Osteoblast (primary cell): ENCODE results near the gene MRPS26. TPM values are rescaled to one million over a fixed set of nuclear protein-coding genes. Genes with fewer than 3 reads are reported as not detected.

Experiments used
- DNase-seq: peaks from one replicate; pipeline ENCODE4 v3.0.0; 2011; ENCODE audit warnings: low spot score, mixed read lengths; ENCODE audit not compliant: insufficient read length; ENCODE audit errors: missing footprints
- H2AFZ ChIP-seq: 2 replicates; pipeline ENCODE4 v1.6.0; 2011; ENCODE audit warnings: mild to moderate bottlenecking, low read length
- H3K27ac ChIP-seq: 2 replicates; pipeline ENCODE4 v1.5.1; 2011; ENCODE audit warnings: mild to moderate bottlenecking, low read depth, low read length, moderate library complexity
- H3K27me3 ChIP-seq: 2 replicates; pipeline ENCODE4 v1.6.0; 2012; ENCODE audit warnings: mild to moderate bottlenecking, control low read depth, inconsistent platforms, low read length, moderate library complexity; ENCODE audit not compliant: insufficient read depth
- H3K36me3 ChIP-seq: 2 replicates; pipeline ENCODE4 v1.5.1; 2011; ENCODE audit warnings: mild to moderate bottlenecking, low read length, control low read depth, moderate library complexity; ENCODE audit not compliant: insufficient read depth
- H3K4me1 ChIP-seq: 2 replicates; pipeline ENCODE4 v1.5.1; 2011; ENCODE audit warnings: mild to moderate bottlenecking, low read length, control low read depth, moderate library complexity; ENCODE audit not compliant: insufficient read depth
- H3K4me2 ChIP-seq: 2 replicates; pipeline ENCODE4 v1.6.0; 2011; ENCODE audit warnings: mild to moderate bottlenecking, low read length; ENCODE audit not compliant: insufficient read depth
- H3K4me3 ChIP-seq: fragments of 200-600 bp; sonication (generic); 3 replicates; pipeline ENCODE4 v1.5.1; 2012; ENCODE audit warnings: mild to moderate bottlenecking, low read length, inconsistent platforms; ENCODE audit not compliant: insufficient read depth
- H3K79me2 ChIP-seq: 2 replicates; pipeline ENCODE4 v1.6.0; 2012; ENCODE audit warnings: mild to moderate bottlenecking, low read length, control low read depth, inconsistent platforms; ENCODE audit not compliant: insufficient read depth
- H3K9me3 ChIP-seq: 2 replicates; pipeline ENCODE4 v1.5.1; 2011; ENCODE audit warnings: low read depth, low read length, control low read depth
- H4K20me1 ChIP-seq: 2 replicates; pipeline ENCODE4 v1.6.0; 2012; ENCODE audit warnings: mild to moderate bottlenecking, low read length, control low read depth; ENCODE audit not compliant: insufficient read depth
- CTCF ChIP-seq: IDR thresholded peaks from 2 replicates; pipeline ENCODE4 v1.5.1; 2011; ENCODE audit warnings: mild to moderate bottlenecking, low read depth, low read length, moderate library complexity; ENCODE audit errors: extremely low read depth
- total RNA-seq: library from RNA; depleted of rRNA; stranded (reverse); fragments of >200 nt; gene quantifications from 2 replicates; pipeline ENCODE4 v1.2.3, GENCODE V29; 2012

Gene MRPS26
- total RNA-seq, 1 donor: 21.0 TPM

GRCh38 chr20:3077618-3078134 is 31.8 kb downstream of the MRPS26 start:
- Histone ChIP-seq H3K27ac (no peak overlapping the region), H3K9me3 (no peaks in the 10 kb centered on the region), H3K4me2 (no peak overlapping the region), H3K4me3 (no peak overlapping the region), H3K4me1 (peaks cover 10% of the 10 kb centered on the region), H3K27me3 (peaks cover 23% of the 10 kb centered on the region), H4K20me1 (no peaks in the 10 kb centered on the region), H3K79me2 (no peaks in the 10 kb centered on the region), H3K36me3 (no peaks in the 10 kb centered on the region), H2AFZ (no peak overlapping the region)
- DNase-seq: no peak
- TF ChIP-seq CTCF: no peak

GRCh38 chr20:3080939-3081388 is 35.1 kb downstream of the MRPS26 start:
- H3K79me2 ChIP-seq: no peaks in the 10 kb centered on the region
- H4K20me1 ChIP-seq: no peaks in the 10 kb centered on the region
- no peak for TF ChIP-seq CTCF
- DNase-seq: peak; percentile 100
- no peak overlapping the region for H2AFZ ChIP-seq
- peaks cover 34% of the 10 kb centered on the region for H3K27me3 ChIP-seq
- no peak overlapping the region for H3K4me2 ChIP-seq
- H3K4me3 ChIP-seq: no peak overlapping the region
- no peaks in the 10 kb centered on the region for H3K9me3 ChIP-seq
- peaks cover 10% of the 10 kb centered on the region for H3K4me1 ChIP-seq
- no peaks in the 10 kb centered on the region for H3K36me3 ChIP-seq
- H3K27ac ChIP-seq: no peak overlapping the region

- no peaks in the 10 kb centered on the region for H3K36me3 ChIP-seq
- H3K27me3 ChIP-seq: peaks cover 34% of the 10 kb centered on the region
- no peaks in the 10 kb centered on the region for H3K79me2 ChIP-seq
- TF ChIP-seq CTCF: no peak
- H3K4me3 ChIP-seq: no peak overlapping the region
- no peak overlapping the region for H3K4me2 ChIP-seq
- no peaks in the 10 kb centered on the region for H3K9me3 ChIP-seq
- H3K4me1 ChIP-seq: peaks cover 10% of the 10 kb centered on the region
- H2AFZ ChIP-seq: no peak overlapping the region
- H3K27ac ChIP-seq: no peak overlapping the region
- peak; percentile 85 for DNase-seq
- no peaks in the 10 kb centered on the region for H4K20me1 ChIP-seq
These were observed 35.8 kb downstream of the MRPS26 start for GRCh38 chr20:3081641-3082040.

GRCh38 chr20:3082306-3082951 is 36.6 kb downstream of the MRPS26 start:
- TF ChIP-seq CTCF: no peak
- DNase-seq: peak; percentile 94
- no peaks in the 10 kb centered on the region for H3K79me2 ChIP-seq
- no peak overlapping the region for H2AFZ ChIP-seq
- peaks cover 34% of the 10 kb centered on the region for H3K27me3 ChIP-seq
- H3K4me1 ChIP-seq: peaks cover 10% of the 10 kb centered on the region
- H3K9me3 ChIP-seq: no peaks in the 10 kb centered on the region
- no peak overlapping the region for H3K4me3 ChIP-seq
- H3K4me2 ChIP-seq: no peak overlapping the region
- no peaks in the 10 kb centered on the region for H3K36me3 ChIP-seq
- H3K27ac ChIP-seq: no peak overlapping the region
- H4K20me1 ChIP-seq: no peaks in the 10 kb centered on the region
